ENCODE data around the gene TXNL4A. TPM values are rescaled to one million over a fixed set of nuclear protein-coding genes. Genes with fewer than 3 reads are reported as not detected.

TXNL4A gene
- total RNA-seq, 6 donors from 2014 or later = 11.5 to 101 (median 27.8) TPM

- H3K36me3 ChIP-seq = peaks cover 10 to 81% (median 34%) of the 10 kb centered on the region in 4 donors
- no peaks in the 10 kb centered on the region for H3K27me3 ChIP-seq
- peaks cover 3 to 25% (median 11%) of the 10 kb centered on the region in 4 donors for H3K4me1 ChIP-seq
- DNase-seq = peak in 1 of 2 donors; percentile 12
- no peak for ATAC-seq (ENCODE audit: low FRiP score in 2 of 2)
- H3K9me3 ChIP-seq = peaks cover 3 to 17% (median 6%) of the 10 kb centered on the region in 4 donors
- H3K27ac ChIP-seq = peak overlapping the region in 3 of 4 donors; percentile 19 to 53 (median 22)
- TF ChIP-seq EP300 (IDR thresholded peaks at IDR 0.05) (no peak), POLR2AphosphoS5 (IDR thresholded peaks at IDR 0.05) (no peak), POLR2A (IDR thresholded peaks at IDR 0.05) (no peak)
- TF ChIP-seq, protein P1, sequence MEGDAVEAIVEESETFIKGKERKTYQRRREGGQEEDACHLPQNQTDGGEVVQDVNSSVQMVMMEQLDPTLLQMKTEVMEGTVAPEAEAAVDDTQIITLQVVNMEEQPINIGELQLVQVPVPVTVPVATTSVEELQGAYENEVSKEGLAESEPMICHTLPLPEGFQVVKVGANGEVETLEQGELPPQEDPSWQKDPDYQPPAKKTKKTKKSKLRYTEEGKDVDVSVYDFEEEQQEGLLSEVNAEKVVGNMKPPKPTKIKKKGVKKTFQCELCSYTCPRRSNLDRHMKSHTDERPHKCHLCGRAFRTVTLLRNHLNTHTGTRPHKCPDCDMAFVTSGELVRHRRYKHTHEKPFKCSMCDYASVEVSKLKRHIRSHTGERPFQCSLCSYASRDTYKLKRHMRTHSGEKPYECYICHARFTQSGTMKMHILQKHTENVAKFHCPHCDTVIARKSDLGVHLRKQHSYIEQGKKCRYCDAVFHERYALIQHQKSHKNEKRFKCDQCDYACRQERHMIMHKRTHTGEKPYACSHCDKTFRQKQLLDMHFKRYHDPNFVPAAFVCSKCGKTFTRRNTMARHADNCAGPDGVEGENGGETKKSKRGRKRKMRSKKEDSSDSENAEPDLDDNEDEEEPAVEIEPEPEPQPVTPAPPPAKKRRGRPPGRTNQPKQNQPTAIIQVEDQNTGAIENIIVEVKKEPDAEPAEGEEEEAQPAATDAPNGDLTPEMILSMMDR (IDR thresholded peaks at IDR 0.05) = no peak
- H3K4me3 ChIP-seq = no peak overlapping the region
- 88 to 93% methylated on average over 7 to 9 of the region's 9 CpGs for WGBS, 2 donors
These were observed 50.2 kb downstream of the TXNL4A start for GRCh38 chr18:79938196-79938595.

- H3K4me1 ChIP-seq = peaks cover 3 to 25% (median 11%) of the 10 kb centered on the region in 4 donors
- no peaks in the 10 kb centered on the region for H3K27me3 ChIP-seq
- H3K27ac ChIP-seq = no peak overlapping the region
- H3K9me3 ChIP-seq = peaks cover 8 to 26% (median 12%) of the 10 kb centered on the region in 4 donors
- ATAC-seq (ENCODE audit: low FRiP score in 2 of 2) (no peak), DNase-seq (peak in 1 of 2 donors; percentile 15)
- H3K4me3 ChIP-seq = no peak overlapping the region
- peaks cover 2 to 77% (median 25%) of the 10 kb centered on the region in 4 donors for H3K36me3 ChIP-seq
- 96 to 97% methylated on average over 19 to 25 of the region's 25 CpGs for WGBS, 2 donors
- TF ChIP-seq EP300 (IDR thresholded peaks at IDR 0.05) (no peak), POLR2A (IDR thresholded peaks at IDR 0.05) (no peak), POLR2AphosphoS5 (IDR thresholded peaks at IDR 0.05) (no peak)
- TF ChIP-seq, protein P1 (IDR thresholded peaks at IDR 0.05) = no peak
These were observed 51.1 kb downstream of the TXNL4A start for GRCh38 chr18:79937103-79937860.

DNA sequence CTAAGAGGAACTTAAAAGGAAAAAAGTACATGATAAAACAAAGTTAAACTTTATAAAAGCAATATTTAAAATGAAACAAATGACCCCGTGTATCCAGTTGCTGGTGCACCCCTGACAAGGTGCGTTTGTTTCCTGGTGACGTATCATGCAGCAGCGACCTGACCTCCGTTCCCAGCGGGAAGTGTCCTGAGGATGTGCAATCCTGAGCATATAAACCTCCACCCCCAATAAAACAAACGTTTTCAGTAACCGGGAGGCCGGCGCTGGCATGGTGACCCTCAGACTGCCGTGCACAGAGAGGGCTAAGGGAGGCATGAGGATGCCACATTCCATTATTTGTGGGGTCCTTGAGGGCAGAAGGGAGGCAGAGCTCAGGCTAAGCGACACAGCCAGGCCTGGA lies 51.7 kb downstream of the TXNL4A start:
- Histone ChIP-seq H3K36me3 (peaks cover 0 to 73% (median 19%) of the 10 kb centered on the region in 4 donors), H3K9me3 (peaks cover 8 to 26% (median 12%) of the 10 kb centered on the region in 4 donors), H3K4me1 (peaks cover 3 to 25% (median 11%) of the 10 kb centered on the region in 4 donors), H3K27me3 (no peaks in the 10 kb centered on the region), H3K4me3 (no peak overlapping the region), H3K27ac (no peak overlapping the region)
- DNase-seq = peak in 1 of 2 donors; percentile 13
- no peak for ATAC-seq (ENCODE audit: low FRiP score in 2 of 2)
- TF ChIP-seq EP300 (IDR thresholded peaks at IDR 0.05) (no peak), POLR2AphosphoS5 (IDR thresholded peaks at IDR 0.05) (no peak), POLR2A (IDR thresholded peaks at IDR 0.05) (no peak)
- TF ChIP-seq, protein P1 (IDR thresholded peaks at IDR 0.05) = no peak
- 94 to 96% methylated on average over 12 of the region's 12 CpGs for WGBS, 2 donors

DNA sequence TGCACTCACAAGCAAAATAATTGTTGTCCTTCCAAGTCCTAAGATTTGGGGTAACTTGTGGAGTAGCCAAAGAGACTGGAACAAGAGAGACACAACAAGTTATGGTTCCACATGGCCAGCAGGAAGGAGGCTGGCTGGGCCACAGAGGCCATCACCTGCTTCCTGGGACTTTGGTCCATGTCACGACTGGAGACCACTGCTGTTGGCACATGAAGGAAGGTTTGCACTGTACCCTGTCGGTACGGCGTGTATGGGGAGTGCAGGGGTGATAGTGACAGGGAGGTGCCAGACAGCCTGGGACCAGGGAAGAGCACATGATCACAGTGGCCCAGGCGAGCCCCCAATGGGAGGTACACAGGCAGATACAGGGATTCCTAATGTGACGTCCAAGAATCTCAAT lies 52.4 kb downstream of the TXNL4A start:
- TF ChIP-seq EP300 (IDR thresholded peaks at IDR 0.05) = no peak
- H3K4me1 ChIP-seq = peaks cover 3 to 22% (median 11%) of the 10 kb centered on the region in 4 donors
- no peak overlapping the region for H3K27ac ChIP-seq
- 98 to 99% methylated on average over 6 of the region's 6 CpGs for WGBS, 2 donors
- ATAC-seq (ENCODE audit: low FRiP score in 2 of 2) = no peak
- H3K36me3 ChIP-seq = peaks cover 0 to 68% (median 15%) of the 10 kb centered on the region in 4 donors
- H3K9me3 ChIP-seq = peaks cover 8 to 26% (median 13%) of the 10 kb centered on the region in 4 donors
- H3K27me3 ChIP-seq = no peaks in the 10 kb centered on the region
- peak in 1 of 2 donors; percentile 9 for DNase-seq
- no peak overlapping the region for H3K4me3 ChIP-seq

DNA sequence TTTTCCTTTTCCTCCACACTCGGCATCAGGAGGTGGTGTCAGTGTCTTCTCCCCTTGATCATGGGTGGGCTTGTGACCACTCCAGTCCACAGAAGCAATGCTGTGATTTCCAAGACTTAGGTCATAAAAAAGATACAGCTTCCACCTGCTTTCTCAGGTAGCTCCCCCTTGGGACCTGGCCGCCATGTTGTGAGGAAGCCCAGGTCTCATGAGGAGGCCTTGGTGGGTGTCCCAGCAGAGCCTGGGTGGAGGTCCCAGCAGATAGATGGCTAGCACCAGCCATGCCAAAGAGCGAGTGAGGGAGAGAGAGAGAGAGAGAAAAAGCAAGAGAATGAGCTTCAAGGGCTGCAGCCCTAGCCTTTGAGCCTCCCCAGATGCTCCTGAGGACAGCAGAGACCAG lies 52.9 kb downstream of the TXNL4A start:
- Histone ChIP-seq H3K4me1 (peaks cover 3 to 18% (median 11%) of the 10 kb centered on the region in 4 donors), H3K4me3 (no peak overlapping the region), H3K27ac (peak overlapping the region in 1 of 4 donors; percentile 19), H3K9me3 (peaks cover 10 to 26% (median 14%) of the 10 kb centered on the region in 4 donors), H3K27me3 (no peaks in the 10 kb centered on the region), H3K36me3 (peaks cover 0 to 64% (median 13%) of the 10 kb centered on the region in 4 donors)
- ATAC-seq (ENCODE audit: low FRiP score in 2 of 2) (no peak), DNase-seq (peak in 1 of 2 donors; percentile 8)
- 95 to 97% methylated on average over 3 of the region's 3 CpGs for WGBS, 2 donors
- TF ChIP-seq, protein P1 (IDR thresholded peaks at IDR 0.05) = no peak
- TF ChIP-seq EP300 (IDR thresholded peaks at IDR 0.05) = no peak
- no peak for TF ChIP-seq POLR2AphosphoS5 (IDR thresholded peaks at IDR 0.05)
- no peak for TF ChIP-seq POLR2A (IDR thresholded peaks at IDR 0.05)
